Measurements from ENCODE around the gene TIMM29. TPM values are rescaled to one million over a fixed set of nuclear protein-coding genes. Genes with fewer than 3 reads are reported as not detected.

Gene TIMM29
- total and polyA plus RNA-seq, 2 donors (not counting 1 experiment from before 2014, with no cell fraction given), result 8.4 to 24.2 TPM

DNA sequence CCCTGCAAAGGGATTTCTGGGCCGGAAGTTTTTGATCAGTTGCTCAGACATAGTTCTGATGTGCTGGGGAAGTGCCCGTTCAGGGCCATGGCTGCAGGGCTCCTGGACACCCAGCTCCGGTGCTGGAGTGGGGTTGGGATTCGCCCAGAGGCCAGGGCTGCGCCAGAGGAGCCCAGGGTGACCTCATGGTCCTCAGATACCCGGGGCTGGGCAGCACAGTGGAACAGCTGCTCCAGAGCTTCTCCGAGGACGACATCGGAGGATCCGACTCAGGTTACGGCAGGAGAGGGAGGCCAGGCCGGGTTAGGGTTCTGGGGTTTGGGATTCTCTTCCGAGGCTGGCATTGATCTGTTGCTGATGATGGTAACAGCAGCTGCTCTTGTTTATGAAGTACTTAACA, 36.4 kb upstream of the TIMM29 start:
- Mint-ChIP-seq H3K9me3 (ENCODE audit: insufficient read depth) (no peaks in the 10 kb centered on the region), H3K4me1 (peaks cover 16% of the 10 kb centered on the region), H3K27me3 (no peaks in the 10 kb centered on the region), H3K27ac (no peak overlapping the region), H3K4me3 (no peak overlapping the region)
- H3K27me3 ChIP-seq (replicated peaks in 1 of 4; ENCODE audit: control extremely low read depth in 1 of 4, control insufficient read depth in 3 of 4, insufficient read depth in 4 of 4, low read length in 3 of 4), result no peaks in the 10 kb centered on the region
- H3K79me2 ChIP-seq (ENCODE audit: control insufficient read depth, insufficient read depth, low read length), result peaks cover 88% of the 10 kb centered on the region
- peaks cover 0 to 7% of the 10 kb centered on the region in 2 donors for H3K4me1 ChIP-seq (ENCODE audit: control insufficient read depth in 2 of 2, insufficient read depth in 2 of 2, low read length in 2 of 2)
- H3K9ac ChIP-seq (ENCODE audit: low read length), result no peak overlapping the region
- no peak overlapping the region for H3K4me3 ChIP-seq (ENCODE audit: control extremely low read depth in 1 of 5, extremely low read depth in 1 of 5, insufficient read depth in 1 of 5, low read depth in 2 of 5, low read length in 4 of 5)
- whole genome bisulfite sequencing (ENCODE audit: insufficient coverage), result 92% methylated on average over 5 of the region's 13 CpGs
- peaks cover 53% of the 10 kb centered on the region for H4K20me1 ChIP-seq (ENCODE audit: control insufficient read depth, insufficient read depth, low read length, poor library complexity, severe bottlenecking)
- no peaks in the 10 kb centered on the region for H3K36me3 ChIP-seq (replicated peaks in 1 of 2; ENCODE audit: control extremely low read depth in 1 of 2, control insufficient read depth in 1 of 2, extremely low read depth in 1 of 2, insufficient read depth in 2 of 2, low read length in 1 of 2)
- H3K27ac ChIP-seq (ENCODE audit: low read length in 2 of 2), result no peak overlapping the region
- TF ChIP-seq, protein P1, sequence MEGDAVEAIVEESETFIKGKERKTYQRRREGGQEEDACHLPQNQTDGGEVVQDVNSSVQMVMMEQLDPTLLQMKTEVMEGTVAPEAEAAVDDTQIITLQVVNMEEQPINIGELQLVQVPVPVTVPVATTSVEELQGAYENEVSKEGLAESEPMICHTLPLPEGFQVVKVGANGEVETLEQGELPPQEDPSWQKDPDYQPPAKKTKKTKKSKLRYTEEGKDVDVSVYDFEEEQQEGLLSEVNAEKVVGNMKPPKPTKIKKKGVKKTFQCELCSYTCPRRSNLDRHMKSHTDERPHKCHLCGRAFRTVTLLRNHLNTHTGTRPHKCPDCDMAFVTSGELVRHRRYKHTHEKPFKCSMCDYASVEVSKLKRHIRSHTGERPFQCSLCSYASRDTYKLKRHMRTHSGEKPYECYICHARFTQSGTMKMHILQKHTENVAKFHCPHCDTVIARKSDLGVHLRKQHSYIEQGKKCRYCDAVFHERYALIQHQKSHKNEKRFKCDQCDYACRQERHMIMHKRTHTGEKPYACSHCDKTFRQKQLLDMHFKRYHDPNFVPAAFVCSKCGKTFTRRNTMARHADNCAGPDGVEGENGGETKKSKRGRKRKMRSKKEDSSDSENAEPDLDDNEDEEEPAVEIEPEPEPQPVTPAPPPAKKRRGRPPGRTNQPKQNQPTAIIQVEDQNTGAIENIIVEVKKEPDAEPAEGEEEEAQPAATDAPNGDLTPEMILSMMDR (IDR thresholded peaks at IDR 0.05), result no peak
- TF ChIP-seq EZH2 (IDR thresholded peaks at IDR 0.05; ENCODE audit: borderline replicate concordance, insufficient read depth, low read depth, low read length, poor library complexity, severe bottlenecking), result no peak
- H3K9me3 ChIP-seq (ENCODE audit: control extremely low read depth in 1 of 3, control insufficient read depth in 2 of 3, insufficient read depth in 1 of 3, low read length in 2 of 3), result no peaks in the 10 kb centered on the region
- POLR2A ChIA-PET, result no interaction called here
- DNase-seq, result no peak
- H2AFZ ChIP-seq (ENCODE audit: insufficient read depth, low read depth, low read length, poor library complexity, severe bottlenecking), result no peak overlapping the region
- CTCF ChIA-PET, result interaction anchor here (0.6 kb wide), 1 partner anchor 10 kb away, joined by 3 read pairs; no protein-coding TSS in a partner anchor
- no peak for ATAC-seq (ENCODE audit: low read depth)
- no peak overlapping the region for H3K4me2 ChIP-seq (replicated peaks; ENCODE audit: low read depth, low read length, poor library complexity, severe bottlenecking)
- intact Hi-C loops (cut with micrococcal nuclease), result no loop called here

DNA sequence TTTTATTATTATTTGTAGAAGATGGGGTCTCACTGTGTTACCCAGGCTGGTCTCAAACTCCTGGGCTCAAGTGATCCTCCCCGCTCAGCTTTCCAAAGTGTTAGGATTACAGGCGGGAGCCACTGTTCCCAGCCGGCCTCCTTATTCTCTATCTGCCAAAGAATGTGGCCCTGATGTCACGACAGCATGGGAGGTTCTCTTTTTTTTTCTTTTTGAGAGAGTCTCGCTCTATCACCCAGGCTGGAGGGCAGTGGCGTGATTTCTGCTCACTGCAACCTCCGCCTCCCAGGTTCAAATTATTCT, 33.7 kb upstream of the TIMM29 start:
- Histone ChIP-seq H2AFZ (ENCODE audit: insufficient read depth, low read depth, low read length, poor library complexity, severe bottlenecking) (no peak overlapping the region), H3K4me1 (ENCODE audit: control insufficient read depth in 2 of 2, insufficient read depth in 2 of 2, low read length in 2 of 2) (no peaks in the 10 kb centered on the region), H3K27me3 (replicated peaks in 1 of 4; ENCODE audit: control extremely low read depth in 1 of 4, control insufficient read depth in 3 of 4, insufficient read depth in 4 of 4, low read length in 3 of 4) (no peaks in the 10 kb centered on the region), H3K9me3 (ENCODE audit: control extremely low read depth in 1 of 3, control insufficient read depth in 2 of 3, insufficient read depth in 1 of 3, low read length in 2 of 3) (no peaks in the 10 kb centered on the region), H3K79me2 (ENCODE audit: control insufficient read depth, insufficient read depth, low read length) (peaks cover 88% of the 10 kb centered on the region), H3K4me2 (replicated peaks; ENCODE audit: low read depth, low read length, poor library complexity, severe bottlenecking) (no peak overlapping the region), H3K27ac (ENCODE audit: low read length in 2 of 2) (no peak overlapping the region), H3K36me3 (replicated peaks in 1 of 2; ENCODE audit: control extremely low read depth in 1 of 2, control insufficient read depth in 1 of 2, extremely low read depth in 1 of 2, insufficient read depth in 2 of 2, low read length in 1 of 2) (no peaks in the 10 kb centered on the region), H3K9ac (ENCODE audit: low read length) (no peak overlapping the region), H4K20me1 (ENCODE audit: control insufficient read depth, insufficient read depth, low read length, poor library complexity, severe bottlenecking) (peaks cover 45% of the 10 kb centered on the region), H3K4me3 (ENCODE audit: control extremely low read depth in 1 of 5, extremely low read depth in 1 of 5, insufficient read depth in 1 of 5, low read depth in 2 of 5, low read length in 4 of 5) (no peak overlapping the region)
- Mint-ChIP-seq H3K27ac (no peak overlapping the region), H3K27me3 (no peaks in the 10 kb centered on the region), H3K4me1 (peaks cover 8% of the 10 kb centered on the region), H3K9me3 (ENCODE audit: insufficient read depth) (no peaks in the 10 kb centered on the region), H3K4me3 (no peak overlapping the region)
- intact Hi-C loops (cut with micrococcal nuclease), result no loop called here
- WGBS (ENCODE audit: insufficient coverage), result 100% methylated on average over 4 of the region's 7 CpGs
- no peak for TF ChIP-seq EZH2 (IDR thresholded peaks at IDR 0.05; ENCODE audit: borderline replicate concordance, insufficient read depth, low read depth, low read length, poor library complexity, severe bottlenecking)
- TF ChIP-seq, protein P1 (IDR thresholded peaks at IDR 0.05), result no peak
- DNase-seq (no peak), ATAC-seq (ENCODE audit: low read depth) (no peak)
- CTCF ChIA-PET, result no interaction called here
- POLR2A ChIA-PET, result no interaction called here

Data from B cell (primary cell).